Esophagus (tissue), 2 donors: ENCODE measurements around the gene RAB3A. TPM values are rescaled to one million over a fixed set of nuclear protein-coding genes. Genes with fewer than 3 reads are reported as not detected.

ENCODE experiments used
- H3K27ac ChIP-seq, 2 donors: one replicate each; pipeline ENCODE4 v1.5.1; 2013; ENCODE audit warnings: low read depth in 2 of 2, mild to moderate bottlenecking in 2 of 2, inconsistent platforms in 1 of 2, low read length in 1 of 2, moderate library complexity in 1 of 2
- H3K27me3 ChIP-seq, 2 donors: one replicate each; pipeline ENCODE4 v1.6.1; 2013; ENCODE audit warnings: low read length in 2 of 2, control low read depth in 1 of 2, mild to moderate bottlenecking in 1 of 2; ENCODE audit not compliant: insufficient read depth in 2 of 2, control insufficient read depth in 1 of 2
- H3K36me3 ChIP-seq, 2 donors: one replicate each; pipeline ENCODE4 v1.6.1; 2013; ENCODE audit warnings: low read length in 1 of 2; ENCODE audit not compliant: control insufficient read depth in 2 of 2, insufficient read depth in 2 of 2
- H3K4me1 ChIP-seq, 2 donors: one replicate each; pipeline ENCODE4 v1.6.1; 2013; ENCODE audit warnings: low read length in 1 of 2; ENCODE audit not compliant: control insufficient read depth in 2 of 2, insufficient read depth in 2 of 2
- H3K4me3 ChIP-seq, 2 donors: one replicate each; pipeline ENCODE4 v1.5.1; 2013; ENCODE audit warnings: low read length in 2 of 2, mild to moderate bottlenecking in 2 of 2, low read depth in 1 of 2, moderate library complexity in 1 of 2
- H3K9me3 ChIP-seq, 2 donors: one replicate each; pipeline ENCODE4 v1.6.1; 2013; ENCODE audit warnings: mild to moderate bottlenecking in 2 of 2, low read depth in 1 of 2, low read length in 1 of 2, moderate library complexity in 1 of 2; ENCODE audit not compliant: control insufficient read depth in 2 of 2, insufficient read depth in 1 of 2
- WGBS, 2 donors: extraction: QIAGEN DNeasy Blood & Tissue Kit; methylation state at CpG; one replicate each; pipeline ENCODE4 v1.1.7; 2013; 5-methylcytosine and 5-hydroxymethylcytosine counted together
- polyA plus RNA-seq, 2 donors: library from polyadenylated mRNA; stranded (reverse); fragments of 200-250 nt; gene quantifications; one replicate each; pipeline ENCODE4 v1.2.3, GENCODE V29; 2013
- donor health status: healthy with polysubstance abuse.
- donor health status: Bipolar disorder and iron deficiency.

The RAB3A gene
- polyA plus RNA-seq, 2 donors = 0.81 to 1.1 TPM

DNA sequence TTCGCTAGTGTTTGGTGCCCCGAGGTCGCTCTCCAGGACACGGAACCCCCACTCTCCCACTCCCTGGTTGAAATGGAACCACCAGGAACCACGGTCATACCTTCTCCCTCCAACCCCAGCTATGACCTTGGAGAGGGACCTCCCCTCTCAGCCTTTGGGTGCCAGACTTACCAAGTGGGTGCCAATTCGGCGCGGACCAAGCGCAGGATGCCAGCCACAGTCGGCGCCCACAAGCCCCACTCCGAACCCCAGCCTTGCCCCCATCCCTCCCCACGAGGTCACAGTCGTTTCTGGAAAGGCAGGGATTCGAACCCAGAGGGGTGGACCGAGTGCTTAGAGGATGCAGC lies 21.5 kb upstream of the RAB3A start:
- H3K27ac ChIP-seq = no peak overlapping the region
- peaks cover 0 to 12% of the 10 kb centered on the region in 2 donors for H3K27me3 ChIP-seq
- H3K4me1 ChIP-seq = peaks cover 5 to 11% of the 10 kb centered on the region in 2 donors
- 14 to 15% methylated on average over 16 of the region's 16 CpGs for WGBS, 2 donors
- no peak overlapping the region for H3K4me3 ChIP-seq
- no peaks in the 10 kb centered on the region for H3K9me3 ChIP-seq
- no peaks in the 10 kb centered on the region for H3K36me3 ChIP-seq

DNA sequence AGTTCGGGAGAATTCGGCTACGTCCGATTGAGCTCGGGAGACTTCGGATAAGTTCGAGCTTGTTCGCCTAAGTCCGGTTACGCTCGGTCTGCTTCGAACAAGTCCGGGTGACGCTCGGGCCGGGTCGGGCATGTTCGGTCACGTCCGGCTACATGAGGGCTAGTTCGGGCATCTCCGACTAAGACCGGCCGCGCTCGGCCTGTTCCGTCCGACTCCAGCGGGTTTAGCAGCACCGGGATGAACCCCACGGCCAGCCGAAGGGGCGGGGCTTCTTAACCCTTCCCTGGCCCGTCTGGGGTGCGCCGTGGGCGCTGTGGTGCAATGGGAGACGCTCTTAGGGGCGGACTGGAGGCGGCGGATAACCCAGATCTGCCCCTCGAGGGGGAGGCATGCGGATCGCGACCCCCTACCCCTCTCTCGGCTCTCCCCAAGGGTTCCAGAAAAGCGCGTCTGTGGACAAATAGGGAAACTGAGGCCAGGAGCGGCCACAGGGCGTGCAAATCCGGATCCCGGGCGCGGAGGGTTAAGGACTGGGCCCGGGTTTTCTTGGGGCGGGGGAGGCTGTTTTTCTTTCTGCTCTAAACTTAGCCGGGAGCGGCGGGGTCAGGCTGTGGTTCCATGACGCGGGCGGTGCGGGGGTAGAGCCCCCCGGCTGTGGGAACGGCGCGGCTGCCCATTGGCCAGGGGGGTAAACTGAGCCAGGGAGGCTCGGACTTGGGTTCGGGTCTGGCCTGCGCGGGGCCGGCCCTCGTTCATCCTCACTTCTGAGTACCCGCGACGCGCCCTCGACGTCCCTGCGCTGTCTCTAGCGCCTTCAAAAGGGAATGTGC lies 20.9 kb upstream of the RAB3A start:
- WGBS, 2 donors = 3 to 4% methylated on average over 81 of the region's 81 CpGs
- Histone ChIP-seq H3K27ac (no peak overlapping the region), H3K4me3 (peak overlapping the region; percentile 20 to 32), H3K9me3 (no peaks in the 10 kb centered on the region), H3K4me1 (peaks cover 5 to 11% of the 10 kb centered on the region in 2 donors), H3K27me3 (peaks cover 0 to 12% of the 10 kb centered on the region in 2 donors), H3K36me3 (no peaks in the 10 kb centered on the region)

GRCh38 chr19:18223860-18224524 lies 20.1 kb upstream of the RAB3A start:
- peaks cover 5 to 11% of the 10 kb centered on the region in 2 donors for H3K4me1 ChIP-seq
- WGBS, 2 donors = 8 to 10% methylated on average over 39 of the region's 39 CpGs
- H3K27me3 ChIP-seq = peaks cover 0 to 12% of the 10 kb centered on the region in 2 donors
- H3K9me3 ChIP-seq = no peaks in the 10 kb centered on the region
- H3K36me3 ChIP-seq = no peaks in the 10 kb centered on the region
- peak overlapping the region; percentile 19 to 32 for H3K4me3 ChIP-seq
- no peak overlapping the region for H3K27ac ChIP-seq

DNA sequence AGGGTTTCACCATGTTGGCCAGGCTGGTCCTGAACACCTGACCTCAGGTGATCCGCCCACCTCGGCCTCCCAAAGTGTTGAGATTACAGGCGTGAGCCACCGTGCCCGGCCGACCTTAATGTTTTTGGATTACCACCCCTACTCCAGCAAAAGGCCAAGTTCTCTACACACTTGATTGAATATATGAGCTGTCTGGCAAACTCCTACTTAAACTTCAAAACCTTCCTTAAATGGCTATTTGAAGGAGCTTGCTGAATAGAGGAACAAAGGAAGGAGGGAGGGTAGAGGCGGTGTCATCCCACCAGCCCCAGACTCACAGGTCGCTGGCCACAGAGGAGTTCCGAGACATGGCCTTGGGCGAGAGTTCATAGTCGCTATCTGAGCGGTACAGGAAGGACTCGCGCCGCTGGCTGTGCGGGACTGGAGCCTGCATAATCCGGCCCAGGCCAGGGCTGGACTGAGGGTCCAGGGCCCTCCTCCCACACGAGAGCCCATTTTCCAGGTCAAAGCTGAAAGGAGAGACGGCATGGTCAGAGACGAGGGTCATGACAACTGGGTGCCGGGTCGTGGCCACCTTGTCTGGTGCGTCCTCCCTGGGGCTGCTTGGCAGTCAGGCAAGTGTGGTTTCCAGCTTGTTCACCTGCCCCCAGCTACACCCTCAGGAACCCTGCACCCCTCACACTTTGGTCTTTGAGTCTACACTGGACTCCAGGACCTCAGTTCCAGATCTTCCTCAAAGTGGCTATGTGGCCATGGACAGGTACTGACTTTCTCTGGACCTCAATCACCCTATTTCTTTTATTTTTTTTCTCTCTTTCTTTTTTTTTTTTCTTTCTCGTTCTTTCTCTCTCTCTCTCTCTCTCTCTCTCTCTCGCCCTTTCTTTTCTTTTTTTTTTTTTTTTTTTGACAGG lies 18.2 kb upstream of the RAB3A start:
- H3K4me1 ChIP-seq = peaks cover 5 to 11% of the 10 kb centered on the region in 2 donors
- H3K36me3 ChIP-seq = no peaks in the 10 kb centered on the region
- H3K27ac ChIP-seq = no peak overlapping the region
- H3K4me3 ChIP-seq = no peak overlapping the region
- WGBS, 2 donors = 83 to 84% methylated on average over 23 to 25 of the region's 25 CpGs
- H3K27me3 ChIP-seq = peaks cover 0 to 10% of the 10 kb centered on the region in 2 donors
- no peaks in the 10 kb centered on the region for H3K9me3 ChIP-seq

GRCh38 chr19:18220632-18221275 lies 16.9 kb upstream of the RAB3A start:
- no peaks in the 10 kb centered on the region for H3K36me3 ChIP-seq
- H3K27ac ChIP-seq = no peak overlapping the region
- 7 to 8% methylated on average over 25 to 33 of the region's 33 CpGs for WGBS, 2 donors
- peaks cover 5 to 7% of the 10 kb centered on the region in 2 donors for H3K4me1 ChIP-seq
- H3K4me3 ChIP-seq = no peak overlapping the region
- H3K27me3 ChIP-seq = peaks cover 0 to 7% of the 10 kb centered on the region in 2 donors
- no peaks in the 10 kb centered on the region for H3K9me3 ChIP-seq

GRCh38 chr19:18219911-18220631 lies 16.2 kb upstream of the RAB3A start:
- H3K27ac ChIP-seq = no peak overlapping the region
- peaks cover 5 to 6% of the 10 kb centered on the region in 2 donors for H3K4me1 ChIP-seq
- WGBS, 2 donors = 57% methylated on average over 28 of the region's 28 CpGs
- no peaks in the 10 kb centered on the region for H3K36me3 ChIP-seq
- peaks cover 0 to 2% of the 10 kb centered on the region in 2 donors for H3K27me3 ChIP-seq
- H3K9me3 ChIP-seq = no peaks in the 10 kb centered on the region
- H3K4me3 ChIP-seq = no peak overlapping the region

DNA sequence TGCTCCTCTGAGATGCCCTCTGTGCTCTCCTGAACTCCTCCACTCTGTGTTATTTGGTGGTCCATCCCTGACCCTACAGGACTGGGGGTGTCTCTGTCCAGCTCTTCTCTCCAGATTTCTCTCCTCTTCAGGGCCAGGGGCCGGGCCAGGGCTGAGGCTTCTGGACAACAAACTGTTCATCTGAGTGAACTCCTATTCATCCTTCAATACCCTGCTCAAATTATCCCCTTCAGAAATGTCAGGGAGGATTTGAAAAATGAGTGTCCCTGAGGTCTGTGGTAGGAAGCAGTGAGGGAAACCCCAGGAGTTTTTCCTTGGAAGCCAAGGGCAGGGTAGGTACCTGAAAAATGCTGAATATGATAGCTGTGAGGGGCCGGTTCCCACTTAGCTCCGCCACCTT lies 14.8 kb upstream of the RAB3A start:
- Histone ChIP-seq H3K9me3 (no peaks in the 10 kb centered on the region), H3K27me3 (no peaks in the 10 kb centered on the region), H3K36me3 (no peaks in the 10 kb centered on the region), H3K4me3 (no peak overlapping the region), H3K4me1 (no peaks in the 10 kb centered on the region), H3K27ac (no peak overlapping the region)
- WGBS, 2 donors = 81 to 85% methylated on average over 3 of the region's 3 CpGs

DNA sequence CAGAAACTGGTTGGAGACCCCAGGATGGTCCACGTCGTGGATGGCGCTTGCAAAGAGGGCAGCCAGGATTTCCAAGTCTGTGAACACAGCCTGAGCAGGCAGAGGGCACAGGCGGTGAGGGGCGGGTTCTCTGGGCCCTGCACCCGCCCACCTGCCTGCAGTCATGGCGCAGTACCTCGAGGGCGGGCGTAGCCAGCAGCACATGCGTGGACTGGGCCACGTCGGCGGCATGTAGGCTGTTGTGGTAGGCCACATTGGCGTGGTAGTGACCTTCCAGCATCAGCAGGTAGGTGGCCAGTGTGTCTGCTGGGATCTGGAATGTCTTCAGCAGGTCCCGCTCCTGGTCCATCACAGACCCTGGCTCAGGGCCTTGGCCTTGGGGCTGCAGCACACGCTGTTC lies 14.3 kb upstream of the RAB3A start:
- 71 to 77% methylated on average over 17 of the region's 17 CpGs for WGBS, 2 donors
- Histone ChIP-seq H3K4me1 (no peaks in the 10 kb centered on the region), H3K27me3 (no peaks in the 10 kb centered on the region), H3K9me3 (no peaks in the 10 kb centered on the region), H3K4me3 (no peak overlapping the region), H3K27ac (no peak overlapping the region), H3K36me3 (no peaks in the 10 kb centered on the region)
